Adrenal gland (tissue), 5 donors: Measurements from ENCODE around the gene CD44.

ENCODE experiments used
- CTCF ChIP-seq, 6 experiments: fragments of 450-650 bp in 4 of 6; fragments of 200-600 bp in 2 of 6; sonication (generic) in 1 of 6; IDR thresholded peaks; 1 replicate in 5 of 6; 2 replicates in 1 of 6; pipeline versions ENCODE4 v1.5.1 to v1.8.0; 2016 to 2021; ENCODE audit warnings: antibody characterized with exemption in 6 of 6, mild to moderate bottlenecking in 2 of 6, moderate library complexity in 1 of 6
- POLR2A ChIP-seq, 2 donors: fragments of 450-650 bp; IDR thresholded peaks; one replicate each; pipeline ENCODE4 v1.6.1; 2017; ENCODE audit warnings: antibody characterized with exemption in 2 of 2, mild to moderate bottlenecking in 2 of 2, moderate library complexity in 1 of 2
- donor health status: DM: no; HTN: no; CAD: no.

GRCh38 chr11:35114906-35115687 lies 23.9 kb upstream of the CD44 start:
- TF ChIP-seq POLR2A (IDR thresholded peaks at IDR 0.05) (no peak), CTCF (IDR thresholded peaks at IDR 0.05) (no peak)
